H9 (cell line): ENCODE measurements around the gene MIS18A. TPM values are rescaled to one million over a fixed set of nuclear protein-coding genes. Genes with fewer than 3 reads are reported as not detected.

Experiments used
- DNase-seq: peaks from one replicate; pipeline ENCODE4 v3.0.0-alpha.2; 2017
- H2AFZ ChIP-seq: one replicate; pipeline ENCODE4 v1.6.1; 2013; ENCODE audit warnings: mild to moderate bottlenecking, low read length, control low read depth, moderate library complexity
- H2AK5ac ChIP-seq: 2 replicates; pipeline ENCODE4 v1.6.1; 2013; ENCODE audit warnings: low read length, control low read depth, mixed read lengths; ENCODE audit not compliant: insufficient read length
- H2BK120ac ChIP-seq: one replicate; pipeline ENCODE4 v1.6.1; 2013; ENCODE audit warnings: low read depth, mild to moderate bottlenecking, low read length, control low read depth, inconsistent platforms; ENCODE audit not compliant: poor library complexity, severe bottlenecking
- H2BK12ac ChIP-seq: 2 replicates; pipeline ENCODE4 v1.6.1; 2013; ENCODE audit warnings: low read length, control low read depth, mixed read lengths, low read depth; ENCODE audit not compliant: insufficient read length
- H2BK15ac ChIP-seq: 2 replicates; pipeline ENCODE4 v1.6.1; 2013; ENCODE audit warnings: low read depth, low read length, control low read depth
- H2BK20ac ChIP-seq: one replicate; pipeline ENCODE4 v1.6.1; 2013; ENCODE audit warnings: low read depth, mild to moderate bottlenecking, low read length, control low read depth, inconsistent platforms; ENCODE audit not compliant: poor library complexity, severe bottlenecking
- H2BK5ac ChIP-seq: 2 replicates; pipeline ENCODE4 v1.6.1; 2013; ENCODE audit warnings: low read length, control low read depth, mixed read lengths; ENCODE audit not compliant: insufficient read length
- H3K14ac ChIP-seq: 2 replicates; pipeline ENCODE4 v1.6.1; 2013; ENCODE audit warnings: low read length, control low read depth; ENCODE audit not compliant: insufficient read depth
- H3K18ac ChIP-seq: 2 replicates; pipeline ENCODE4 v1.6.1; 2013; ENCODE audit warnings: low read depth, mild to moderate bottlenecking, mixed read lengths, low read length, control low read depth; ENCODE audit not compliant: insufficient read length
- H3K23ac ChIP-seq: 2 replicates; pipeline ENCODE4 v1.6.1; 2013; ENCODE audit warnings: low read length, control low read depth, mixed read lengths, low read depth; ENCODE audit not compliant: insufficient read length
- H3K23me2 ChIP-seq: 2 replicates; pipeline ENCODE4 v1.6.1; 2013; ENCODE audit warnings: low read depth, mild to moderate bottlenecking, mixed read lengths, low read length, control low read depth; ENCODE audit not compliant: insufficient read length, poor library complexity, severe bottlenecking
- H3K27ac ChIP-seq: 2 replicates; pipeline ENCODE4 v1.5.1; 2013; ENCODE audit warnings: low read length, control low read depth, mixed read lengths, low read depth; ENCODE audit not compliant: insufficient read length
- H3K27me3 ChIP-seq: 2 replicates; pipeline ENCODE4 v1.6.1; 2013; ENCODE audit warnings: low read length, control low read depth, inconsistent platforms; ENCODE audit not compliant: insufficient read depth
- H3K4ac ChIP-seq: 2 replicates; pipeline ENCODE4 v1.6.1; 2013; ENCODE audit warnings: low read depth, mild to moderate bottlenecking, control low read depth, inconsistent platforms, low read length, moderate library complexity
- H3K4me1 ChIP-seq: 2 replicates; pipeline ENCODE4 v1.6.1; 2013; ENCODE audit warnings: low read length, control low read depth, inconsistent platforms; ENCODE audit not compliant: insufficient read depth
- H3K4me2 ChIP-seq: 2 replicates; pipeline ENCODE4 v1.6.1; 2013; ENCODE audit warnings: low read length, control low read depth, mixed read lengths; ENCODE audit not compliant: insufficient read length, insufficient read depth
- H3K56ac ChIP-seq: 2 replicates; pipeline ENCODE4 v1.6.1; 2013; ENCODE audit warnings: low read depth, mild to moderate bottlenecking, mixed read lengths, low read length, control low read depth; ENCODE audit not compliant: insufficient read length
- H3K79me1 ChIP-seq: 2 replicates; pipeline ENCODE4 v1.6.1; 2013; ENCODE audit warnings: low read depth, mild to moderate bottlenecking, moderate library complexity, low read length, control low read depth, inconsistent platforms; ENCODE audit not compliant: insufficient read depth, poor library complexity, severe bottlenecking
- H3K79me2 ChIP-seq: 2 replicates; pipeline ENCODE4 v1.6.1; 2013; ENCODE audit warnings: low read length, control low read depth, inconsistent platforms; ENCODE audit not compliant: insufficient read depth
- H3K9ac ChIP-seq: 2 replicates; pipeline ENCODE4 v1.6.1; 2013; ENCODE audit warnings: low read length, control low read depth, mixed read lengths; ENCODE audit not compliant: insufficient read length; ENCODE audit errors: extremely low read depth
- H3K9me3 ChIP-seq: one replicate; pipeline ENCODE4 v1.6.1; 2013; ENCODE audit warnings: low read depth, low read length, inconsistent platforms; ENCODE audit not compliant: control insufficient read depth
- H3T11ph ChIP-seq: one replicate; pipeline ENCODE4 v1.6.1; 2013; ENCODE audit warnings: mild to moderate bottlenecking, low read length, control low read depth, inconsistent platforms
- H4K20me1 ChIP-seq: one replicate; pipeline ENCODE4 v1.6.1; 2013; ENCODE audit not compliant: control insufficient read depth, insufficient read length, insufficient read depth
- H4K5ac ChIP-seq: 2 replicates; pipeline ENCODE4 v1.6.1; 2013; ENCODE audit warnings: low read depth, mild to moderate bottlenecking, mixed read lengths, low read length, control low read depth; ENCODE audit not compliant: insufficient read length
- H4K8ac ChIP-seq: replicated peaks from 2 replicates; pipeline ENCODE4 v1.6.1; 2013; ENCODE audit warnings: low read length, control low read depth, mixed read lengths, low read depth; ENCODE audit not compliant: insufficient read length
- H4K91ac ChIP-seq: 2 replicates; pipeline ENCODE4 v1.6.1; 2013; ENCODE audit warnings: low read depth, mild to moderate bottlenecking, moderate library complexity, mixed read lengths, low read length, control low read depth; ENCODE audit not compliant: insufficient read length
- H3K27ac Mint-ChIP-seq, 3 experiments: 2 replicates in 2 of 3; 3 replicates in 1 of 3; pipeline ENCODE4 v1.8.0; 2020 to 2021; ENCODE audit warnings: mixed read lengths in 3 of 3, mild to moderate bottlenecking in 1 of 3, moderate library complexity in 1 of 3
- H3K27me3 Mint-ChIP-seq: 2 replicates; pipeline ENCODE4 v1.8.0; 2021; ENCODE audit warnings: low read depth, mild to moderate bottlenecking, moderate library complexity, mixed read lengths
- H3K36me3 Mint-ChIP-seq, 3 experiments: 2 replicates in 2 of 3; 3 replicates in 1 of 3; pipeline ENCODE4 v1.8.0; 2020 to 2021; ENCODE audit warnings: low read depth in 3 of 3, mixed read lengths in 3 of 3; ENCODE audit not compliant: insufficient read depth in 1 of 3
- H3K4me1 Mint-ChIP-seq, 2 experiments: 2 replicates each; pipeline ENCODE4 v1.8.0; 2020; ENCODE audit warnings: mixed read lengths in 2 of 2
- H3K4me3 Mint-ChIP-seq, 2 experiments: 2 replicates in 1 of 2; 3 replicates in 1 of 2; pipeline ENCODE4 v1.8.0; 2020 to 2021; ENCODE audit warnings: mild to moderate bottlenecking in 2 of 2, mixed read lengths in 2 of 2, moderate library complexity in 1 of 2
- H3K9me3 Mint-ChIP-seq, 2 experiments: 2 replicates in 1 of 2; 3 replicates in 1 of 2; pipeline ENCODE4 v1.8.0; 2020; ENCODE audit warnings: mild to moderate bottlenecking in 2 of 2, mixed read lengths in 2 of 2, moderate library complexity in 1 of 2
- CTCF ChIP-seq: fragments of 200-600 bp; sonication (generic); conservative IDR thresholded peaks from 3 replicates; pipeline ENCODE4 v1.8.0; 2021; ENCODE audit warnings: antibody characterized with exemption, mild to moderate bottlenecking
- WGBS: extraction: QIAGEN DNeasy Blood & Tissue Kit; methylation state at CpG from one replicate; pipeline ENCODE4 v1.1.7; 2013; ENCODE audit warnings: missing lambda C conversion rate, low lambda C conversion rate, mixed read lengths; ENCODE audit not compliant: insufficient read length; ENCODE audit errors: extremely low coverage; 5-methylcytosine and 5-hydroxymethylcytosine counted together
- total RNA-seq: library from RNA; stranded (reverse); gene quantifications from 2 replicates; pipeline ENCODE4 v1.2.1, GENCODE V29; 2021

MIS18A gene
- total RNA-seq, 1 experiment from 2014 or later, result 56.5 TPM

GRCh38 chr21:32301596-32301995, 22.7 kb upstream of the MIS18A start:
- Histone ChIP-seq H3K9me3 (no peaks in the 10 kb centered on the region), H3K4me2 (no peak overlapping the region), H3T11ph (no peak overlapping the region), H3K18ac (no peak overlapping the region), H3K27me3 (no peaks in the 10 kb centered on the region), H4K8ac (no peak overlapping the region), H3K9ac (no peak overlapping the region), H2BK5ac (no peak overlapping the region), H2BK12ac (no peak overlapping the region), H4K91ac (no peak overlapping the region), H2BK120ac (no peak overlapping the region), H3K27ac (no peak overlapping the region), H3K14ac (no peak overlapping the region), H4K20me1 (no peaks in the 10 kb centered on the region), H2BK15ac (no peak overlapping the region), H3K56ac (no peak overlapping the region), H3K79me2 (no peaks in the 10 kb centered on the region), H3K4me1 (no peaks in the 10 kb centered on the region), H3K4ac (no peak overlapping the region), H3K23ac (no peak overlapping the region), H2AK5ac (no peak overlapping the region), H3K79me1 (no peaks in the 10 kb centered on the region), H3K23me2 (no peaks in the 10 kb centered on the region), H2AFZ (no peak overlapping the region), H4K5ac (no peak overlapping the region), H2BK20ac (no peak overlapping the region)
- H3K27ac Mint-ChIP-seq, result no peak overlapping the region
- no peak for TF ChIP-seq CTCF
- no CpG with 5 or more reads among the region's 2 CpGs for WGBS
- H3K9me3 Mint-ChIP-seq, result no peaks in the 10 kb centered on the region
- DNase-seq, result no peak
- H3K4me1 Mint-ChIP-seq, result peaks cover 11 to 13% of the 10 kb centered on the region in 2 experiments
- no peaks in the 10 kb centered on the region for H3K27me3 Mint-ChIP-seq
- H3K36me3 Mint-ChIP-seq, result peaks cover 1 to 10% (median 5%) of the 10 kb centered on the region in 3 experiments; a peak in 5 of 7 replicates
- H3K4me3 Mint-ChIP-seq, result no peak overlapping the region
